ENCODE data around the gene ATP2A2.

GRCh38 chr12:110365489-110366320 lies 84.7 kb downstream of the ATP2A2 start:
- TF ChIP-seq CTCF (optimal IDR thresholded peaks at IDR 0.05 in 1 of 3, IDR thresholded peaks at IDR 0.05 in 1 of 3, conservative IDR thresholded peaks at IDR 0.05 in 1 of 3; ENCODE audit: extremely low read depth in 1 of 3, insufficient read depth in 2 of 3, low read length in 3 of 3): no peak
- no peak for TF ChIP-seq EZH2 (IDR thresholded peaks at IDR 0.05; ENCODE audit: low read length)
